ENCODE data around the gene OVCH2. TPM values are rescaled to one million over a fixed set of nuclear protein-coding genes. Genes with fewer than 3 reads are reported as not detected.
"Not testable (repeated sequence)": the region's sequence is repeated elsewhere in the genome, so short reads cannot be mapped to it uniquely, and the experiment has no call there.

Gene OVCH2
- total and polyA plus RNA-seq, 4 donors, result not detected

DNA sequence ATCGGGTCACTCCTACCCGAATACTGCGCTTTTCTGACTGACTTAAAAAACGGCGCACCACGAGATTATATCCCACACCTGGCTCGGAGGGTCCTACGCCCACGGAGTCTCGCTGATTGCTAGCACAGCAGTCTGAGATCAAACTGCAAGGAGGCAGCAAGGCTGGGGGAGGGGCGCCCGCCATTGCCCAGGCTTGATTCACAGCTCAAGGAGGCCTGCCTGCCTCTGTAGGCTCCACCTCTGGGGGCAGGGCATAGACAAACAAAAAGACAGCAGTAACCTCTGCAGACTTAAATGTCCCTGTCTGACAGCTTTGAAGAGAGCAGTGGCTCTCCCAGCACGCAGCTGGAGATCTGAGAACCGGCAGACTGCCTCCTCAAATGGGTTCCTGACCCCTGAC is 28.5 kb upstream of the OVCH2 start:
- not testable (repeated sequence) for H3K27me3 ChIP-seq (ENCODE audit: control insufficient read depth in 4 of 4, insufficient read depth in 4 of 4, low read length in 3 of 4); H3K36me3 ChIP-seq (ENCODE audit: control insufficient read depth in 4 of 4, insufficient read depth in 3 of 4, low read depth in 1 of 4, low read length in 3 of 4); H3K4me3 ChIP-seq (ENCODE audit: low read depth in 1 of 3, low read length in 3 of 3); DNase-seq (ENCODE audit: low spot score); H3K27ac ChIP-seq (ENCODE audit: low read depth in 1 of 2, low read length in 2 of 2); H3K4me1 ChIP-seq (ENCODE audit: control insufficient read depth in 4 of 4, insufficient read depth in 4 of 4, low read length in 3 of 4); H3K9me3 ChIP-seq (ENCODE audit: control insufficient read depth in 4 of 4, low read length in 3 of 4); H3K9ac ChIP-seq (ENCODE audit: low read depth in 1 of 2, low read length in 2 of 2)
- 81% methylated on average over 13 of the region's 14 CpGs for WGBS

DNA sequence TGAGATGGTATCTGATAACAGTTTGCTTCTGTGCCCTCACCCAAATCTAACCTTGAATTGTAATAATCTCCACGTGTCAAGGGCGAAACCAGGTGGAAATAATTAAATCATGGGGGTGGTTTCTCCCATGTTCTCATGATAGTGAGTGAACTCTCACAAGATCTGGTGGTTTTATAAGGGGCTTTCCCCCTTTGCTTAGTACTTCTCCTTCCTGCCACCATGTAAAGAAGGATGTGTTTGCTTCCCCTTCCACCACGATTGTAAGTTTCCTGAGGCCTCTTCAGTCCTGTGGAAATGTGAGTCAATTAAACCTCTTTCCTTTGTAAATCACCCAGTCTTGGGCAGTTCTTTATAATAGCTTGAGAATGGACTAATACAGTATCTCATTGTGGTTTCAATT is 8.5 kb upstream of the OVCH2 start:
- Histone ChIP-seq H3K4me1 (ENCODE audit: control insufficient read depth in 4 of 4, insufficient read depth in 4 of 4, low read length in 3 of 4) (no peaks in the 10 kb centered on the region), H3K9me3 (ENCODE audit: control insufficient read depth in 4 of 4, low read length in 3 of 4) (no peaks in the 10 kb centered on the region), H3K27me3 (ENCODE audit: control insufficient read depth in 4 of 4, insufficient read depth in 4 of 4, low read length in 3 of 4) (peaks cover 0 to 2% (median 0%) of the 10 kb centered on the region in 4 donors), H3K4me3 (ENCODE audit: low read depth in 1 of 3, low read length in 3 of 3) (no peak overlapping the region), H3K9ac (ENCODE audit: low read depth in 1 of 2, low read length in 2 of 2) (no peak overlapping the region), H3K36me3 (ENCODE audit: control insufficient read depth in 4 of 4, insufficient read depth in 3 of 4, low read depth in 1 of 4, low read length in 3 of 4) (no peaks in the 10 kb centered on the region), H3K27ac (ENCODE audit: low read depth in 1 of 2, low read length in 2 of 2) (no peak overlapping the region)
- DNase-seq (ENCODE audit: low spot score), result no peak
- TF ChIP-seq GABPA (IDR thresholded peaks at IDR 0.05 in 1 of 2, conservative IDR thresholded peaks at IDR 0.05 in 1 of 2) (no peak), RAD21 (IDR thresholded peaks at IDR 0.05) (no peak), EGR1 (IDR thresholded peaks at IDR 0.05; ENCODE audit: low read depth in 2 of 2) (no peak), FOXA1 (IDR thresholded peaks at IDR 0.05) (no peak)
- TF ChIP-seq, protein P1, sequence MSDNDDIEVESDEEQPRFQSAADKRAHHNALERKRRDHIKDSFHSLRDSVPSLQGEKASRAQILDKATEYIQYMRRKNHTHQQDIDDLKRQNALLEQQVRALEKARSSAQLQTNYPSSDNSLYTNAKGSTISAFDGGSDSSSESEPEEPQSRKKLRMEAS (IDR thresholded peaks at IDR 0.05), result no peak
- TF ChIP-seq, protein P2, sequence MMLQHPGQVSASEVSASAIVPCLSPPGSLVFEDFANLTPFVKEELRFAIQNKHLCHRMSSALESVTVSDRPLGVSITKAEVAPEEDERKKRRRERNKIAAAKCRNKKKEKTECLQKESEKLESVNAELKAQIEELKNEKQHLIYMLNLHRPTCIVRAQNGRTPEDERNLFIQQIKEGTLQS (IDR thresholded peaks at IDR 0.05), result no peak
- WGBS, result 49% methylated on average over 3 of the region's 3 CpGs

DNA sequence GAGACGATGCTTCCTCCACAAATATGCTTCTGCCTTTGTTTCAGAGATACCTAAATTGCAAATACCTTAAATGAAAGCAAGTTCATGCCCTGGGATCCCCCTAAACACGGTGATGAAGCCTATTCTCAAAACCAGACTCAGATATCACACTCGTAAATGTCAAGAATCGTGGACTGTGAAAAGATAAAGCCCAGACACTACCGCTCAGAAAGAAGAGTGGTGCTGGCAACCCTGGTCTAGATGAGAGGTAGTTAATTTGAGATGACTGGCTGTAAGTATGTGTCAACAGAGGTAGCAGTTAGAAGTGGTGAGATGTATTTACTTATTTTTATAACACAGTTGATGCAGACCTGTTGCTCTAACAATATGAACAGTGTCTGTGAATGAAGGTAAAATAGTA is 2.5 kb downstream of the OVCH2 start:
- 60% methylated on average over 5 of the region's 5 CpGs for WGBS
- H3K4me3 ChIP-seq (ENCODE audit: low read depth in 1 of 3, low read length in 3 of 3), result no peak overlapping the region
- no peaks in the 10 kb centered on the region for H3K36me3 ChIP-seq (ENCODE audit: control insufficient read depth in 4 of 4, insufficient read depth in 3 of 4, low read depth in 1 of 4, low read length in 3 of 4)
- DNase-seq (ENCODE audit: low spot score), result no peak
- TF ChIP-seq GABPA (IDR thresholded peaks at IDR 0.05 in 1 of 2, conservative IDR thresholded peaks at IDR 0.05 in 1 of 2) (no peak), TAF1 (conservative IDR thresholded peaks at IDR 0.05) (no peak), HNF4G (IDR thresholded peaks at IDR 0.05) (no peak), RAD21 (IDR thresholded peaks at IDR 0.05) (no peak), FOXA1 (IDR thresholded peaks at IDR 0.05) (no peak), EGR1 (IDR thresholded peaks at IDR 0.05; ENCODE audit: low read depth in 2 of 2) (no peak), JUND (IDR thresholded peaks at IDR 0.05) (no peak), HNF4A (conservative IDR thresholded peaks at IDR 0.05) (no peak)
- TF ChIP-seq, protein P3, sequence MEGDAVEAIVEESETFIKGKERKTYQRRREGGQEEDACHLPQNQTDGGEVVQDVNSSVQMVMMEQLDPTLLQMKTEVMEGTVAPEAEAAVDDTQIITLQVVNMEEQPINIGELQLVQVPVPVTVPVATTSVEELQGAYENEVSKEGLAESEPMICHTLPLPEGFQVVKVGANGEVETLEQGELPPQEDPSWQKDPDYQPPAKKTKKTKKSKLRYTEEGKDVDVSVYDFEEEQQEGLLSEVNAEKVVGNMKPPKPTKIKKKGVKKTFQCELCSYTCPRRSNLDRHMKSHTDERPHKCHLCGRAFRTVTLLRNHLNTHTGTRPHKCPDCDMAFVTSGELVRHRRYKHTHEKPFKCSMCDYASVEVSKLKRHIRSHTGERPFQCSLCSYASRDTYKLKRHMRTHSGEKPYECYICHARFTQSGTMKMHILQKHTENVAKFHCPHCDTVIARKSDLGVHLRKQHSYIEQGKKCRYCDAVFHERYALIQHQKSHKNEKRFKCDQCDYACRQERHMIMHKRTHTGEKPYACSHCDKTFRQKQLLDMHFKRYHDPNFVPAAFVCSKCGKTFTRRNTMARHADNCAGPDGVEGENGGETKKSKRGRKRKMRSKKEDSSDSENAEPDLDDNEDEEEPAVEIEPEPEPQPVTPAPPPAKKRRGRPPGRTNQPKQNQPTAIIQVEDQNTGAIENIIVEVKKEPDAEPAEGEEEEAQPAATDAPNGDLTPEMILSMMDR (IDR thresholded peaks at IDR 0.05; ENCODE audit: low read depth, low read length, missing input control), result no peak
- TF ChIP-seq, protein P4, sequence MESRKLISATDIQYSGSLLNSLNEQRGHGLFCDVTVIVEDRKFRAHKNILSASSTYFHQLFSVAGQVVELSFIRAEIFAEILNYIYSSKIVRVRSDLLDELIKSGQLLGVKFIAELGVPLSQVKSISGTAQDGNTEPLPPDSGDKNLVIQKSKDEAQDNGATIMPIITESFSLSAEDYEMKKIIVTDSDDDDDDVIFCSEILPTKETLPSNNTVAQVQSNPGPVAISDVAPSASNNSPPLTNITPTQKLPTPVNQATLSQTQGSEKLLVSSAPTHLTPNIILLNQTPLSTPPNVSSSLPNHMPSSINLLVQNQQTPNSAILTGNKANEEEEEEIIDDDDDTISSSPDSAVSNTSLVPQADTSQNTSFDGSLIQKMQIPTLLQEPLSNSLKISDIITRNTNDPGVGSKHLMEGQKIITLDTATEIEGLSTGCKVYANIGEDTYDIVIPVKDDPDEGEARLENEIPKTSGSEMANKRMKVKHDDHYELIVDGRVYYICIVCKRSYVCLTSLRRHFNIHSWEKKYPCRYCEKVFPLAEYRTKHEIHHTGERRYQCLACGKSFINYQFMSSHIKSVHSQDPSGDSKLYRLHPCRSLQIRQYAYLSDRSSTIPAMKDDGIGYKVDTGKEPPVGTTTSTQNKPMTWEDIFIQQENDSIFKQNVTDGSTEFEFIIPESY (IDR thresholded peaks at IDR 0.05), result no peak
- TF ChIP-seq, protein P5, sequence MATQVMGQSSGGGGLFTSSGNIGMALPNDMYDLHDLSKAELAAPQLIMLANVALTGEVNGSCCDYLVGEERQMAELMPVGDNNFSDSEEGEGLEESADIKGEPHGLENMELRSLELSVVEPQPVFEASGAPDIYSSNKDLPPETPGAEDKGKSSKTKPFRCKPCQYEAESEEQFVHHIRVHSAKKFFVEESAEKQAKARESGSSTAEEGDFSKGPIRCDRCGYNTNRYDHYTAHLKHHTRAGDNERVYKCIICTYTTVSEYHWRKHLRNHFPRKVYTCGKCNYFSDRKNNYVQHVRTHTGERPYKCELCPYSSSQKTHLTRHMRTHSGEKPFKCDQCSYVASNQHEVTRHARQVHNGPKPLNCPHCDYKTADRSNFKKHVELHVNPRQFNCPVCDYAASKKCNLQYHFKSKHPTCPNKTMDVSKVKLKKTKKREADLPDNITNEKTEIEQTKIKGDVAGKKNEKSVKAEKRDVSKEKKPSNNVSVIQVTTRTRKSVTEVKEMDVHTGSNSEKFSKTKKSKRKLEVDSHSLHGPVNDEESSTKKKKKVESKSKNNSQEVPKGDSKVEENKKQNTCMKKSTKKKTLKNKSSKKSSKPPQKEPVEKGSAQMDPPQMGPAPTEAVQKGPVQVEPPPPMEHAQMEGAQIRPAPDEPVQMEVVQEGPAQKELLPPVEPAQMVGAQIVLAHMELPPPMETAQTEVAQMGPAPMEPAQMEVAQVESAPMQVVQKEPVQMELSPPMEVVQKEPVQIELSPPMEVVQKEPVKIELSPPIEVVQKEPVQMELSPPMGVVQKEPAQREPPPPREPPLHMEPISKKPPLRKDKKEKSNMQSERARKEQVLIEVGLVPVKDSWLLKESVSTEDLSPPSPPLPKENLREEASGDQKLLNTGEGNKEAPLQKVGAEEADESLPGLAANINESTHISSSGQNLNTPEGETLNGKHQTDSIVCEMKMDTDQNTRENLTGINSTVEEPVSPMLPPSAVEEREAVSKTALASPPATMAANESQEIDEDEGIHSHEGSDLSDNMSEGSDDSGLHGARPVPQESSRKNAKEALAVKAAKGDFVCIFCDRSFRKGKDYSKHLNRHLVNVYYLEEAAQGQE (IDR thresholded peaks at IDR 0.05), result no peak
- TF ChIP-seq, protein P2 (IDR thresholded peaks at IDR 0.05), result no peak
- no peak overlapping the region for H3K27ac ChIP-seq (ENCODE audit: low read depth in 1 of 2, low read length in 2 of 2)
- H3K9me3 ChIP-seq (ENCODE audit: control insufficient read depth in 4 of 4, low read length in 3 of 4), result no peaks in the 10 kb centered on the region
- H3K9ac ChIP-seq (ENCODE audit: low read depth in 1 of 2, low read length in 2 of 2), result no peak overlapping the region
- H3K4me1 ChIP-seq (ENCODE audit: control insufficient read depth in 4 of 4, insufficient read depth in 4 of 4, low read length in 3 of 4), result no peaks in the 10 kb centered on the region
- H3K27me3 ChIP-seq (ENCODE audit: control insufficient read depth in 4 of 4, insufficient read depth in 4 of 4, low read length in 3 of 4), result no peaks in the 10 kb centered on the region
